RWPE2 (cell line): ENCODE measurements around the gene SPIRE1.

ENCODE experiments used
- ATAC-seq: fragments of 200-7000 bp; cut with Tn5 transposase; 3 replicates; pipeline ENCODE4 v1.9.1; 2021; ENCODE audit warnings: low read depth
- DNase-seq: peaks from one replicate; pipeline ENCODE4 v3.0.0-alpha.2; 2020; ENCODE audit warnings: low spot score
- H3K27ac ChIP-seq: fragments of 450-650 bp; 2 replicates; pipeline ENCODE4 v1.5.1; 2017; ENCODE audit warnings: mild to moderate bottlenecking; ENCODE audit not compliant: poor library complexity, severe bottlenecking
- H3K27me3 ChIP-seq: fragments of 250-450 bp; sonication (Bioruptor Pico); 2 replicates; pipeline ENCODE4 v1.5.1; 2021; ENCODE audit warnings: mild to moderate bottlenecking, moderate library complexity; ENCODE audit not compliant: insufficient read depth, poor library complexity, severe bottlenecking
- H3K36me3 ChIP-seq: fragments of 250-450 bp; sonication (Bioruptor Pico); 2 replicates; pipeline ENCODE4 v1.5.1; 2020; ENCODE audit warnings: low read depth, mild to moderate bottlenecking, moderate library complexity
- H3K4me1 ChIP-seq: fragments of 250-450 bp; sonication (Bioruptor Pico); 2 replicates; pipeline ENCODE4 v1.5.1; 2021; ENCODE audit warnings: mild to moderate bottlenecking, moderate library complexity; ENCODE audit not compliant: insufficient read depth, poor library complexity, severe bottlenecking
- H3K4me3 ChIP-seq: fragments of 250-450 bp; sonication (Bioruptor Pico); 2 replicates; pipeline ENCODE4 v1.5.1; 2021; ENCODE audit warnings: mild to moderate bottlenecking, moderate library complexity; ENCODE audit not compliant: severe bottlenecking
- H3K9me3 ChIP-seq: fragments of 250-450 bp; sonication (Bioruptor Pico); 2 replicates; pipeline ENCODE4 v1.5.1; 2021; ENCODE audit warnings: mild to moderate bottlenecking, moderate library complexity; ENCODE audit not compliant: severe bottlenecking
- TF ChIP-seq, protein P1 (sequence below): fragments of 450-650 bp; IDR thresholded peaks from one replicate; pipeline ENCODE4 v1.5.1; 2017; ENCODE audit warnings: mild to moderate bottlenecking, moderate library complexity; ENCODE audit not compliant: poor library complexity, severe bottlenecking

Gene SPIRE1

DNA sequence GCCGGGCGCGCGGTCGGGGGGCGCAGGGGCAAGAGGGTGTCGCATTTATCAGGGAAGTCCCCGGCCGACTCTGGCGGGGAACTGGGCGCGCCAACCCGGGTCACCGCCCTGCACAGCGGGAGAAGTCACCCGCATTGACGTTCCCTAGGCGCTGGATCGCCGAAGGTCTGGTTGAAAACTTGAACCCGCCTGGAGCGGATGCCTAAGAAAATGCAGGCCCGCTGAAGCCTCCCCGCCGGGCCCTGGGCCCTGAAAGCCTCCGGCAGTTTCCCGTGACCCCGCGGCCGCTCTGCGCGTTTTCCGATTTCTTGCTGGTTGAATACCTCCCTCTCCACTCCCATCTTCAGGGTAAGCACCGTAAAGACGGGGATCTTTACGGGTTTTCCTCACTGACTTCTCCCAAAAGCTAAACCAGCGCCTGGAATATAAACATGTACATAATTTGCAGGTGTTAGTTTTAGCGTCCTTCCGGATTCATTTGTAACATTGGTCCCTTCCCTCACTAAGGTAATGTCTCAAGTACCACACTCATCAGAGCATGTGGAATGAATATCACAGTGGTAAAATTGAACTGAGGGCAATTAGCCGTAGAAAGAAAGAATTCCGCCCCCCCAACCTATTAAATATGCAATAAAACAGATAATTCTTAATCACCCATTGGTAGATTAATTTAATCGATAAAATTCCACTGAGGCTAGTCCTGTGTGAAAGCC is 675 bp upstream of the SPIRE1 start:
- ATAC-seq: peak; percentile 15
- peak overlapping the region; percentile 100 for H3K4me3 ChIP-seq
- no peaks in the 10 kb centered on the region for H3K27me3 ChIP-seq
- TF ChIP-seq, protein P1, sequence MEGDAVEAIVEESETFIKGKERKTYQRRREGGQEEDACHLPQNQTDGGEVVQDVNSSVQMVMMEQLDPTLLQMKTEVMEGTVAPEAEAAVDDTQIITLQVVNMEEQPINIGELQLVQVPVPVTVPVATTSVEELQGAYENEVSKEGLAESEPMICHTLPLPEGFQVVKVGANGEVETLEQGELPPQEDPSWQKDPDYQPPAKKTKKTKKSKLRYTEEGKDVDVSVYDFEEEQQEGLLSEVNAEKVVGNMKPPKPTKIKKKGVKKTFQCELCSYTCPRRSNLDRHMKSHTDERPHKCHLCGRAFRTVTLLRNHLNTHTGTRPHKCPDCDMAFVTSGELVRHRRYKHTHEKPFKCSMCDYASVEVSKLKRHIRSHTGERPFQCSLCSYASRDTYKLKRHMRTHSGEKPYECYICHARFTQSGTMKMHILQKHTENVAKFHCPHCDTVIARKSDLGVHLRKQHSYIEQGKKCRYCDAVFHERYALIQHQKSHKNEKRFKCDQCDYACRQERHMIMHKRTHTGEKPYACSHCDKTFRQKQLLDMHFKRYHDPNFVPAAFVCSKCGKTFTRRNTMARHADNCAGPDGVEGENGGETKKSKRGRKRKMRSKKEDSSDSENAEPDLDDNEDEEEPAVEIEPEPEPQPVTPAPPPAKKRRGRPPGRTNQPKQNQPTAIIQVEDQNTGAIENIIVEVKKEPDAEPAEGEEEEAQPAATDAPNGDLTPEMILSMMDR: no peak
- no peaks in the 10 kb centered on the region for H3K36me3 ChIP-seq
- no peaks in the 10 kb centered on the region for H3K9me3 ChIP-seq
- no peak for DNase-seq
- peaks cover 7% of the 10 kb centered on the region for H3K4me1 ChIP-seq
- H3K27ac ChIP-seq: peak overlapping the region; percentile 72

DNA sequence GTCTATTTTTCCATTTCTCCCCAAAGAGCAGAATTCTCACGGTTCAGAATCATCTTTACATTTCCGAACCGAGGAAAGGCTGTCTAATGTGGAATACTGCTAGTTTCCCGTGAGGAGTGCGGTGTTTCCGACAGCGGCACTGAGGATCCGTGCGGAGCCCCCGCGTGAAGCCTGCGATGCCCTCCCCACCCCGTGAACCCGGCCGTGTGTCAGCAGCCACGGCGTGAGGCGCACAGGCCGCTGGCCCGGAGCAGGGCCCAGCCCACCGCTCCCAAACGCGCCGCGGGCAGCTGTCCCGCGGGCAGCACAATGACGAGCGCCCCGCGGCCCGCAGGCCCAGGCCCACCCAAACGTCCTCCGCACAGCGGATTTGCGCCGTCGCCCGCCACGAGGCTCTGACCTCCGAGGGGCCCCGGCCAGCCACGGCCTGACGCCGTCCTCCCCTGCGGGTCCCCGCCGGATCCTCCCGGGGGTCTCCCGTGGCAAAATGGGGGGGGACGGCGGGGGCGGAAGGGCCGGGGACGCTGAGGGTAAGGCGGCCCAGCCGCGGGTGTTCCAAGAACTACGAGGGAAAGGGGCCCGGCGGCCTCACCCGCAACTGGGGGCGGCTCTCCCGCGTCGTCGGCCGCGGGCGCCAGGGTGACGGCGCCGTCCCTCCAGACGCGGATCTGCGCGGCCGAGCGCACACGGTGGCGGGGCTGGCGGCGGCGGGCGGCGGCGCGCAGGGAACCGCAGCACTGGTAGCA is 796 bp downstream of the SPIRE1 start:
- peaks cover 19% of the 10 kb centered on the region for H3K4me1 ChIP-seq
- peaks cover 6% of the 10 kb centered on the region; the same call in 1 of the 2 replicates for H3K36me3 ChIP-seq
- TF ChIP-seq, protein P1: no peak
- ATAC-seq (peak; percentile 56), DNase-seq (no peak)
- H3K27ac ChIP-seq: peak overlapping the region; percentile 72
- H3K9me3 ChIP-seq: no peaks in the 10 kb centered on the region
- no peaks in the 10 kb centered on the region for H3K27me3 ChIP-seq
- H3K4me3 ChIP-seq: peak overlapping the region; percentile 100

- ATAC-seq: no peak
- peak overlapping the region; percentile 100 for H3K4me3 ChIP-seq
Observed at GRCh38 chr18:12656605-12656937, 1.3 kb downstream of the SPIRE1 start.

GRCh38 chr18:12654971-12655370 is 2.9 kb downstream of the SPIRE1 start:
- Histone ChIP-seq H3K27me3 (no peaks in the 10 kb centered on the region), H3K36me3 (peaks cover 6% of the 10 kb centered on the region; the same call in 1 of the 2 replicates), H3K9me3 (no peaks in the 10 kb centered on the region), H3K4me3 (no peak overlapping the region), H3K27ac (no peak overlapping the region), H3K4me1 (peaks cover 19% of the 10 kb centered on the region)
- DNase-seq: no peak
- TF ChIP-seq, protein P1: no peak
- ATAC-seq: no peak

More at GRCh38 chr18:12656605-12656937, 1.3 kb downstream of the SPIRE1 start:
- Histone ChIP-seq H3K27ac (peak overlapping the region; percentile 72), H3K27me3 (no peaks in the 10 kb centered on the region), H3K9me3 (no peaks in the 10 kb centered on the region), H3K36me3 (peaks cover 6% of the 10 kb centered on the region; the same call in 1 of the 2 replicates), H3K4me1 (peaks cover 19% of the 10 kb centered on the region)
- TF ChIP-seq, protein P1: no peak
- DNase-seq: no peak
